Gastrocnemius medialis (tissue), 4 donors: Measurements from ENCODE around the gene SLC25A48.

Source experiments
- POLR2A ChIP-seq, 2 donors: fragments of 450-650 bp; IDR thresholded peaks; one replicate each; pipeline ENCODE4 v1.6.1; 2017; ENCODE audit warnings: antibody characterized with exemption in 2 of 2, mild to moderate bottlenecking in 2 of 2, moderate library complexity in 2 of 2
- TF ChIP-seq, protein P1 (sequence below), 5 experiments: fragments of 450-650 bp in 3 of 5; fragments of 200-600 bp in 2 of 5; sonication (generic) in 2 of 5; IDR thresholded peaks in 4 of 5; conservative IDR thresholded peaks in 1 of 5; 1 replicate in 4 of 5; 2 replicates in 1 of 5; pipeline ENCODE4 v1.5.1; 2016 to 2019; ENCODE audit warnings: antibody characterized with exemption in 5 of 5, mild to moderate bottlenecking in 3 of 5, moderate library complexity in 3 of 5

DNA sequence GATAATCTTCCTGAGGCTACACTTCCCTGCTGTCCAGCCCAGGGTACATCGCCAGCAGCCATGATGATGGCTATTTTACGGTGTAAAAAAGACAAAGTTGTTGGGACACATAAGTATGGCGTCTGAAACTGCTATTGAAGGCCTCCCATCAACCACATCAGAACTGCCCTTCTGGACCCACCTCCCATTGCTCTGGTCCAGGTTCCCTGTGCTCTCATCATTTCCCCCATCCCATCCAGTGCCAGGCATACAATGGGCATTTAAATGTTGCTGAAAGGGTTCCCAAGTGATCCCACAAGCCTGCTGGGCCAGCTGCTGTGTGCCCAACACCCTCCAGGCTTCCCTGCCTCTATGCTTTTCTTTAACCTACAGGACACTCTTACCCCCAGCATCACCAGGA is 50.6 kb downstream of the SLC25A48 start:
- TF ChIP-seq, protein P1, sequence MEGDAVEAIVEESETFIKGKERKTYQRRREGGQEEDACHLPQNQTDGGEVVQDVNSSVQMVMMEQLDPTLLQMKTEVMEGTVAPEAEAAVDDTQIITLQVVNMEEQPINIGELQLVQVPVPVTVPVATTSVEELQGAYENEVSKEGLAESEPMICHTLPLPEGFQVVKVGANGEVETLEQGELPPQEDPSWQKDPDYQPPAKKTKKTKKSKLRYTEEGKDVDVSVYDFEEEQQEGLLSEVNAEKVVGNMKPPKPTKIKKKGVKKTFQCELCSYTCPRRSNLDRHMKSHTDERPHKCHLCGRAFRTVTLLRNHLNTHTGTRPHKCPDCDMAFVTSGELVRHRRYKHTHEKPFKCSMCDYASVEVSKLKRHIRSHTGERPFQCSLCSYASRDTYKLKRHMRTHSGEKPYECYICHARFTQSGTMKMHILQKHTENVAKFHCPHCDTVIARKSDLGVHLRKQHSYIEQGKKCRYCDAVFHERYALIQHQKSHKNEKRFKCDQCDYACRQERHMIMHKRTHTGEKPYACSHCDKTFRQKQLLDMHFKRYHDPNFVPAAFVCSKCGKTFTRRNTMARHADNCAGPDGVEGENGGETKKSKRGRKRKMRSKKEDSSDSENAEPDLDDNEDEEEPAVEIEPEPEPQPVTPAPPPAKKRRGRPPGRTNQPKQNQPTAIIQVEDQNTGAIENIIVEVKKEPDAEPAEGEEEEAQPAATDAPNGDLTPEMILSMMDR (IDR thresholded peaks at IDR 0.05 in 4 of 5, conservative IDR thresholded peaks at IDR 0.05 in 1 of 5) = no peak
- no peak for TF ChIP-seq POLR2A (IDR thresholded peaks at IDR 0.05)
